ENCODE data around the gene CLCN5. TPM values are rescaled to one million over a fixed set of nuclear protein-coding genes. Genes with fewer than 3 reads are reported as not detected.

The CLCN5 gene
- total and polyA plus RNA-seq, 2 experiments from 2014 or later = 3.7 to 13.6 TPM

DNA sequence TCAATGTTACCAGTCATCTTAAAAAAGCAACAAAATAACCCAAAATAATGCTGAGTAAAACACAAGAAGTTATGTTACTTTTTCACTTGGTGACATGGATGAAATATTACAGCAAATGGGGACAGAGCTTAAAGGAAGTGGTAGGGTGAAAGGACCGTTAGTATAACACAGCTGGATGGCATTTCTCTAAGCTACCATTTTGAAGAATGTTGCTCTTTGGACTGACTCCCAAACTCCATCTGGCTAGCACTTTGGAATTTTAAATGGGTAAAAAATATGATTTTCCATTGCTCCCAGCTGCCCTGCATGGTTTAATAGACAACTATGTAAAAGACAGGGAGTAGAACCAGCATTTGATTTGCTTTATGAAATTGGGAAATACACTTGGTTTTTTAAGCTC is 27.6 kb downstream of the CLCN5 start:
- no peaks in the 10 kb centered on the region for H3F3A ChIP-seq (replicated peaks; ENCODE audit: low read depth)
- H3K27ac ChIP-seq (ENCODE audit: low read depth) = no peak overlapping the region
- H3K4me3 ChIP-seq = no peak overlapping the region
- Mint-ChIP-seq H3K27me3 (ENCODE audit: insufficient read depth, low read depth, poor library complexity) (no peaks in the 10 kb centered on the region), H3K4me3 (no peak overlapping the region), H3K36me3 (ENCODE audit: low read depth) (no peaks in the 10 kb centered on the region; the same call in 2 of the 3 replicates), H3K4me1 (no peaks in the 10 kb centered on the region), H3K9me3 (no peaks in the 10 kb centered on the region), H3K27ac (no peak overlapping the region)
- ATAC-seq (no peak), DNase-seq (ENCODE audit: low spot score) (no peak)
- no peaks in the 10 kb centered on the region for H3K36me3 ChIP-seq (ENCODE audit: insufficient read depth)
- no peak overlapping the region for H3K4me2 ChIP-seq
- H3K27me3 ChIP-seq (ENCODE audit: insufficient read depth) = no peaks in the 10 kb centered on the region
- H3K9me2 ChIP-seq (ENCODE audit: insufficient read depth) = no peaks in the 10 kb centered on the region
- no peaks in the 10 kb centered on the region for H4K20me1 ChIP-seq (replicated peaks; ENCODE audit: insufficient read depth)
- no peaks in the 10 kb centered on the region for H3K4me1 ChIP-seq (ENCODE audit: insufficient read depth)
- no peak overlapping the region for H2AFZ ChIP-seq
- TF ChIP-seq EZH2phosphoT487 (IDR thresholded peaks at IDR 0.05; ENCODE audit: unreplicated experiment) = no peak
- no peak for TF ChIP-seq NANOG (IDR thresholded peaks at IDR 0.05; ENCODE audit: borderline replicate concordance)
- no peak for TF ChIP-seq EZH2 (IDR thresholded peaks at IDR 0.05; ENCODE audit: low read depth, unreplicated experiment)
- TF ChIP-seq POLR2AphosphoS5 (IDR thresholded peaks at IDR 0.05; ENCODE audit: low read depth) = no peak
- no peak for TF ChIP-seq ZNF331 (CRISPR knock-in tag; IDR thresholded peaks at IDR 0.05; ENCODE audit: low read depth)
- TF ChIP-seq STAT1 (IDR thresholded peaks at IDR 0.05; ENCODE audit: unreplicated experiment) = no peak
- TF ChIP-seq, protein P1, sequence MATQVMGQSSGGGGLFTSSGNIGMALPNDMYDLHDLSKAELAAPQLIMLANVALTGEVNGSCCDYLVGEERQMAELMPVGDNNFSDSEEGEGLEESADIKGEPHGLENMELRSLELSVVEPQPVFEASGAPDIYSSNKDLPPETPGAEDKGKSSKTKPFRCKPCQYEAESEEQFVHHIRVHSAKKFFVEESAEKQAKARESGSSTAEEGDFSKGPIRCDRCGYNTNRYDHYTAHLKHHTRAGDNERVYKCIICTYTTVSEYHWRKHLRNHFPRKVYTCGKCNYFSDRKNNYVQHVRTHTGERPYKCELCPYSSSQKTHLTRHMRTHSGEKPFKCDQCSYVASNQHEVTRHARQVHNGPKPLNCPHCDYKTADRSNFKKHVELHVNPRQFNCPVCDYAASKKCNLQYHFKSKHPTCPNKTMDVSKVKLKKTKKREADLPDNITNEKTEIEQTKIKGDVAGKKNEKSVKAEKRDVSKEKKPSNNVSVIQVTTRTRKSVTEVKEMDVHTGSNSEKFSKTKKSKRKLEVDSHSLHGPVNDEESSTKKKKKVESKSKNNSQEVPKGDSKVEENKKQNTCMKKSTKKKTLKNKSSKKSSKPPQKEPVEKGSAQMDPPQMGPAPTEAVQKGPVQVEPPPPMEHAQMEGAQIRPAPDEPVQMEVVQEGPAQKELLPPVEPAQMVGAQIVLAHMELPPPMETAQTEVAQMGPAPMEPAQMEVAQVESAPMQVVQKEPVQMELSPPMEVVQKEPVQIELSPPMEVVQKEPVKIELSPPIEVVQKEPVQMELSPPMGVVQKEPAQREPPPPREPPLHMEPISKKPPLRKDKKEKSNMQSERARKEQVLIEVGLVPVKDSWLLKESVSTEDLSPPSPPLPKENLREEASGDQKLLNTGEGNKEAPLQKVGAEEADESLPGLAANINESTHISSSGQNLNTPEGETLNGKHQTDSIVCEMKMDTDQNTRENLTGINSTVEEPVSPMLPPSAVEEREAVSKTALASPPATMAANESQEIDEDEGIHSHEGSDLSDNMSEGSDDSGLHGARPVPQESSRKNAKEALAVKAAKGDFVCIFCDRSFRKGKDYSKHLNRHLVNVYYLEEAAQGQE (IDR thresholded peaks at IDR 0.05; ENCODE audit: unreplicated experiment) = no peak
- no peak for TF ChIP-seq JUNB (IDR thresholded peaks at IDR 0.05; ENCODE audit: unreplicated experiment)
- H3K79me2 ChIP-seq (replicated peaks; ENCODE audit: insufficient read depth) = no peaks in the 10 kb centered on the region

DNA sequence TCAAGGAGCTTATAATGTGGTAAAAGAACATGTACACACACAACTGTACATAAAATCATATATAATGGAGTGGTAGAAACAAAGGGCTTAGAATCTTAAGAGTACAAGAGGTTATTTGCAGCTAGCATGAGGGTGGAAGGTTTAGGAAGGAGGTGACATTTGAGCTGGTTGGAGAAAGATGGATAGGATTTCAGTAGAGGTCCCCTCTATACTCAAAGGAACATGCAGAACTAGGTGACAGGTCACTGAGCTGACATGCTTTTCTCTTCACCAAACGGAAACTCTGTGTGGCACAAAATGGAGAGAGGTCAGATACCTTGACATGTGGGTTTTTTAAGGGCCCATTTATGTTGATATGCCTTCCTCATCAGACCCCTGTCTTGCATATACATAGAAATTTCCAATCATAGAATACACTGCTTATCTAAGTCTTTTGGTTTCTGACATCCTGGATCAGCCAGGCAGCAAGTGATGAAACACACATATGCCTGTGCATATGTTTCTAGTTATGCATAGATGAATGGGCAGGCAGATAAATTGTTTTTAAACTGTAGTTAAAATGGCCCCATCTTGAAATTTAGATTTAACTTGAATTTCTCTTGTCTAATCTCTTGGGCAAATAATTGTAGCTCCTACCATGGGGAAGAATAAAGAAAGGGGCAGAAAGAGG is 29.3 kb downstream of the CLCN5 start:
- H3K4me1 Mint-ChIP-seq = no peaks in the 10 kb centered on the region
- TF ChIP-seq EZH2phosphoT487 (IDR thresholded peaks at IDR 0.05; ENCODE audit: unreplicated experiment) (no peak), STAT1 (IDR thresholded peaks at IDR 0.05; ENCODE audit: unreplicated experiment) (no peak)
- TF ChIP-seq, protein P1 (IDR thresholded peaks at IDR 0.05; ENCODE audit: unreplicated experiment) = no peak

More for the DNA sequence above, 29.3 kb downstream of the CLCN5 start:
- no peaks in the 10 kb centered on the region for H3K9me2 ChIP-seq (ENCODE audit: insufficient read depth)
- H3K79me2 ChIP-seq (replicated peaks; ENCODE audit: insufficient read depth) = no peaks in the 10 kb centered on the region
- no peaks in the 10 kb centered on the region for H3K36me3 ChIP-seq (ENCODE audit: insufficient read depth)
- H3K27ac ChIP-seq (ENCODE audit: low read depth) = no peak overlapping the region
- no peaks in the 10 kb centered on the region for H3K4me1 ChIP-seq (ENCODE audit: insufficient read depth)
- ATAC-seq (no peak), DNase-seq (ENCODE audit: low spot score) (no peak)
- H3K27ac Mint-ChIP-seq = no peak overlapping the region
- no peaks in the 10 kb centered on the region for H3F3A ChIP-seq (replicated peaks; ENCODE audit: low read depth)
- H4K20me1 ChIP-seq (replicated peaks; ENCODE audit: insufficient read depth) = no peaks in the 10 kb centered on the region
- H3K27me3 ChIP-seq (ENCODE audit: insufficient read depth) = no peaks in the 10 kb centered on the region
- no peak overlapping the region for H2AFZ ChIP-seq
- no peaks in the 10 kb centered on the region for H3K36me3 Mint-ChIP-seq (ENCODE audit: low read depth)
- H3K9me3 Mint-ChIP-seq = no peaks in the 10 kb centered on the region
- no peaks in the 10 kb centered on the region for H3K27me3 Mint-ChIP-seq (ENCODE audit: insufficient read depth, low read depth, poor library complexity)
- H3K4me3 ChIP-seq = no peak overlapping the region
- H3K4me3 Mint-ChIP-seq = no peak overlapping the region
- H3K4me2 ChIP-seq = no peak overlapping the region
